Stomach (tissue), 4 donors: ENCODE results near the gene MAP3K13.

ENCODE experiments used
- CTCF ChIP-seq, 7 experiments: fragments of 450-650 bp in 4 of 7; fragments of 200-600 bp in 3 of 7; sonication (generic) in 3 of 7; IDR thresholded peaks; one replicate each; pipeline ENCODE4 v1.5.1; 2016 to 2019; ENCODE audit warnings: antibody characterized with exemption in 7 of 7, control low read depth in 2 of 7, mild to moderate bottlenecking in 1 of 7
- POLR2AphosphoS5 ChIP-seq, 3 donors: sonication (generic); formaldehyde crosslinking; IDR thresholded peaks; one replicate each; pipeline ENCODE4 v1.6.1; 2016; ENCODE audit warnings: antibody characterized with exemption in 3 of 3

GRCh38 chr3:185330644-185331043, 32.3 kb upstream of the MAP3K13 start:
- TF ChIP-seq POLR2AphosphoS5 (IDR thresholded peaks at IDR 0.05) (no peak), CTCF (IDR thresholded peaks at IDR 0.05) (no peak)
